Tibial nerve (tissue), 4 donors: ENCODE measurements around the gene FZD7.

Experiments
- CTCF ChIP-seq, 5 experiments: fragments of 200-600 bp in 3 of 5; fragments of 450-650 bp in 2 of 5; sonication (generic) in 3 of 5; IDR thresholded peaks; one replicate each; pipeline ENCODE4 v1.5.1; 2016 to 2019; ENCODE audit warnings: antibody characterized with exemption in 5 of 5, mild to moderate bottlenecking in 3 of 5, moderate library complexity in 2 of 5
- EP300 ChIP-seq, 2 donors: sonication (generic); formaldehyde crosslinking; IDR thresholded peaks; one replicate each; pipeline ENCODE4 v1.6.1; 2017; ENCODE audit warnings: antibody characterized with exemption in 2 of 2, mild to moderate bottlenecking in 1 of 2

GRCh38 chr2:202009581-202009980, 24.1 kb upstream of the FZD7 start:
- TF ChIP-seq CTCF (IDR thresholded peaks at IDR 0.05): no peak
- no peak for TF ChIP-seq EP300 (IDR thresholded peaks at IDR 0.05)
